B cell (primary cell): ENCODE results near the gene PPARD. TPM values are rescaled to one million over a fixed set of nuclear protein-coding genes. Genes with fewer than 3 reads are reported as not detected.
"Not testable (repeated sequence)": the region's sequence is repeated elsewhere in the genome, so short reads cannot be mapped to it uniquely, and the experiment has no call there.

Experiments
- ATAC-seq: fragments of 200-7000 bp; cut with Tn5 transposase; one replicate; pipeline ENCODE4 v1.10.0; 2021; ENCODE audit warnings: low read depth, mild to moderate bottlenecking, moderate number of reproducible peaks, moderate library complexity
- CTCF ChIA-PET: fragments of 350-600 bp; sonication (Branson Sonifier 250); formaldehyde crosslinking; loops from one replicate; lab custom pipeline; 2021; ENCODE audit warnings: antibody characterized with exemption, inconsistent platforms; lab: Charles Lee
- POLR2A ChIA-PET: fragments of 350-600 bp; sonication (Branson Sonifier 250); formaldehyde crosslinking; loops from one replicate; lab custom pipeline; 2021; ENCODE audit warnings: antibody characterized with exemption; lab: Charles Lee
- DNase-seq: peaks from one replicate; pipeline ENCODE4 v3.0.0; 2013
- H2AFZ ChIP-seq: 2 replicates; pipeline ENCODE4 v1.6.1; 2012; ENCODE audit warnings: mild to moderate bottlenecking, low read depth, low read length; ENCODE audit not compliant: insufficient read depth, poor library complexity, severe bottlenecking
- H3K27ac ChIP-seq, 2 donors: 1 replicate in 1 of 2; 2 replicates in 1 of 2; pipeline ENCODE4 v1.5.1; 2012 to 2013; ENCODE audit warnings: low read length in 2 of 2, mild to moderate bottlenecking in 2 of 2, moderate library complexity in 1 of 2
- H3K27me3 ChIP-seq, 4 experiments: fragments of 200-600 bp in 1 of 4; sonication (generic) in 1 of 4; replicated peaks in 1 of 4; 1 replicate in 2 of 4; 2 replicates in 2 of 4; pipeline versions ENCODE4 v1.6.1 to v1.7.0; 2013 to 2016; ENCODE audit warnings: low read length in 3 of 4, mild to moderate bottlenecking in 2 of 4, mixed read lengths in 1 of 4, moderate library complexity in 1 of 4; ENCODE audit not compliant: insufficient read depth in 4 of 4, control insufficient read depth in 3 of 4; ENCODE audit errors: control extremely low read depth in 1 of 4
- H3K36me3 ChIP-seq, 2 experiments: replicated peaks in 1 of 2; 1 replicate in 1 of 2; 2 replicates in 1 of 2; pipeline versions ENCODE4 v1.6.1 to v1.7.1; 2013; ENCODE audit warnings: low read length in 1 of 2; ENCODE audit not compliant: insufficient read depth in 2 of 2, control insufficient read depth in 1 of 2; ENCODE audit errors: control extremely low read depth in 1 of 2, extremely low read depth in 1 of 2
- H3K4me1 ChIP-seq, 2 donors: fragments of 200-600 bp in 1 of 2; sonication (generic) in 1 of 2; 1 replicate in 1 of 2; 2 replicates in 1 of 2; pipeline versions ENCODE4 v1.5.1 to v1.6.1; 2013 to 2017; ENCODE audit warnings: low read length in 2 of 2; ENCODE audit not compliant: control insufficient read depth in 2 of 2, insufficient read depth in 2 of 2
- H3K4me2 ChIP-seq: replicated peaks from 2 replicates; pipeline ENCODE3; 2012; ENCODE audit warnings: mild to moderate bottlenecking, low read depth, low read length; ENCODE audit not compliant: poor library complexity, severe bottlenecking
- H3K4me3 ChIP-seq, 5 experiments: fragments of 200-600 bp in 1 of 5; sonication (generic) in 1 of 5; 1 replicate in 3 of 5; 2 replicates in 2 of 5; pipeline versions ENCODE4 v1.5.1 to v1.7.0; 2011 to 2016; ENCODE audit warnings: low read length in 4 of 5, mild to moderate bottlenecking in 4 of 5, low read depth in 2 of 5, control low read depth in 1 of 5, moderate library complexity in 1 of 5; ENCODE audit not compliant: insufficient read depth in 1 of 5; ENCODE audit errors: control extremely low read depth in 1 of 5, extremely low read depth in 1 of 5
- H3K79me2 ChIP-seq: fragments of 200-600 bp; sonication (generic); one replicate; pipeline ENCODE4 v1.6.0; 2016; ENCODE audit warnings: low read length; ENCODE audit not compliant: control insufficient read depth, insufficient read depth
- H3K9ac ChIP-seq: fragments of 200-600 bp; sonication (generic); 2 replicates; pipeline ENCODE4 v1.6.1; 2017; ENCODE audit warnings: mild to moderate bottlenecking, low read length, moderate library complexity
- H3K9me3 ChIP-seq, 3 donors: one replicate each; pipeline versions ENCODE4 v1.6.1 to v1.7.1; 2013; ENCODE audit warnings: low read length in 2 of 3; ENCODE audit not compliant: control insufficient read depth in 2 of 3, insufficient read depth in 1 of 3; ENCODE audit errors: control extremely low read depth in 1 of 3
- H4K20me1 ChIP-seq: 2 replicates; pipeline ENCODE4 v1.6.0; 2012; ENCODE audit warnings: mild to moderate bottlenecking, low read length; ENCODE audit not compliant: insufficient read depth, control insufficient read depth, poor library complexity, severe bottlenecking
- H3K27ac Mint-ChIP-seq: one replicate; pipeline ENCODE4 v1.8.0; 2021; ENCODE audit warnings: mixed read lengths
- H3K27me3 Mint-ChIP-seq: one replicate; pipeline ENCODE4 v1.8.0; 2021; ENCODE audit warnings: mixed read lengths
- H3K4me1 Mint-ChIP-seq: one replicate; pipeline ENCODE4 v1.8.0; 2021; ENCODE audit warnings: mixed read lengths
- H3K4me3 Mint-ChIP-seq: one replicate; pipeline ENCODE4 v1.8.0; 2021; ENCODE audit warnings: mixed read lengths
- H3K9me3 Mint-ChIP-seq: one replicate; pipeline ENCODE4 v1.8.0; 2022; ENCODE audit warnings: mixed read lengths; ENCODE audit not compliant: insufficient read depth
- EZH2 ChIP-seq: IDR thresholded peaks from 2 replicates; pipeline ENCODE4 v1.6.1; 2012; ENCODE audit warnings: borderline replicate concordance, low read depth, mild to moderate bottlenecking, moderate library complexity, low read length; ENCODE audit not compliant: insufficient read depth, poor library complexity, severe bottlenecking
- WGBS: methylation state at CpG from one replicate; pipeline ENCODE4 v1.1.5; 2013; ENCODE audit warnings: missing lambda C conversion rate; ENCODE audit not compliant: insufficient coverage; 5-methylcytosine and 5-hydroxymethylcytosine counted together
- intact Hi-C: fragments of 100-400 bp; cut with micrococcal nuclease; formaldehyde crosslinking; loops from one replicate; pipeline ENCODE4 v1.10.0; 2022
- polyA plus RNA-seq: library from polyadenylated mRNA; depleted of rRNA; stranded (reverse); fragments of >200 nt; gene quantifications from 2 replicates; pipeline ENCODE4 v1.2.3, GENCODE V29; 2012
- total RNA-seq, 2 donors: library from RNA; stranded (reverse); fragments of 120-200 nt in 1 of 2; gene quantifications; 1 replicate in 1 of 2; 2 replicates in 1 of 2; pipeline versions ENCODE4 v1.2.3 to v1.2.4, GENCODE V29; 2013 to 2022
- TF ChIP-seq, protein P1 (sequence below): fragments of 200-600 bp; IDR thresholded peaks from one replicate; pipeline ENCODE4 v1.8.0; 2022; ENCODE audit warnings: antibody characterized with exemption, mild to moderate bottlenecking

Gene PPARD
- total and polyA plus RNA-seq, 2 donors (not counting 1 experiment from before 2014, with no cell fraction given) = 37.9 to 38.9 TPM

DNA sequence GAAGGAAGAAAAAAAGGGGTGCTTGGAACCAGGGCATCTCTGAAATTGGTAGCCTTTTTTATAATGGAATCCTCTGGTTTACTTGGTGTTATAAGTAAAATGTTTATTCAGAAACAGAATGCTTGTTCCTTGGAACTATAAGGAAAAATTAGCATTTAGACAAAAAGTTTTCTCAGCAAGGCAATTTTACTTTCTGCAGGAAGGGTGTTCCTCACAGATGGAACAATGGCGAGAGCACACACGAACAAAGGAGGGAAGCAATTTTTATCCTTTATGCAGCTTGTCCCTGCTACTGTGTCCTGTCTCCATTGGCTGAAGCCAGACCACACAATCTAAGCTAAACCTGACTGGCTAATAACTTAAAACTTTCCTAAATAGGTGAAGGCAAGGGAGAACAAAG lies 87.1 kb downstream of the PPARD start:
- H3K9me3 ChIP-seq = peaks cover 2 to 28% (median 25%) of the 10 kb centered on the region in 3 donors
- H4K20me1 ChIP-seq = no peaks in the 10 kb centered on the region
- ChIA-PET POLR2A (no interaction called here), CTCF (no interaction called here)
- DNase-seq (no peak), ATAC-seq (no peak)
- H2AFZ ChIP-seq = no peak overlapping the region
- H3K4me2 ChIP-seq = no peak overlapping the region
- no peak for TF ChIP-seq EZH2
- TF ChIP-seq, protein P1, sequence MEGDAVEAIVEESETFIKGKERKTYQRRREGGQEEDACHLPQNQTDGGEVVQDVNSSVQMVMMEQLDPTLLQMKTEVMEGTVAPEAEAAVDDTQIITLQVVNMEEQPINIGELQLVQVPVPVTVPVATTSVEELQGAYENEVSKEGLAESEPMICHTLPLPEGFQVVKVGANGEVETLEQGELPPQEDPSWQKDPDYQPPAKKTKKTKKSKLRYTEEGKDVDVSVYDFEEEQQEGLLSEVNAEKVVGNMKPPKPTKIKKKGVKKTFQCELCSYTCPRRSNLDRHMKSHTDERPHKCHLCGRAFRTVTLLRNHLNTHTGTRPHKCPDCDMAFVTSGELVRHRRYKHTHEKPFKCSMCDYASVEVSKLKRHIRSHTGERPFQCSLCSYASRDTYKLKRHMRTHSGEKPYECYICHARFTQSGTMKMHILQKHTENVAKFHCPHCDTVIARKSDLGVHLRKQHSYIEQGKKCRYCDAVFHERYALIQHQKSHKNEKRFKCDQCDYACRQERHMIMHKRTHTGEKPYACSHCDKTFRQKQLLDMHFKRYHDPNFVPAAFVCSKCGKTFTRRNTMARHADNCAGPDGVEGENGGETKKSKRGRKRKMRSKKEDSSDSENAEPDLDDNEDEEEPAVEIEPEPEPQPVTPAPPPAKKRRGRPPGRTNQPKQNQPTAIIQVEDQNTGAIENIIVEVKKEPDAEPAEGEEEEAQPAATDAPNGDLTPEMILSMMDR = no peak
- Mint-ChIP-seq H3K27me3 (no peaks in the 10 kb centered on the region), H3K9me3 (peaks cover 10% of the 10 kb centered on the region), H3K27ac (no peak overlapping the region), H3K4me1 (peaks cover 13% of the 10 kb centered on the region), H3K4me3 (no peak overlapping the region)
- H3K9ac ChIP-seq = no peak overlapping the region
- peaks cover 6 to 10% of the 10 kb centered on the region in 2 donors for H3K4me1 ChIP-seq
- intact Hi-C loops = no loop called here
- H3K36me3 ChIP-seq = peaks cover 0 to 30% of the 10 kb centered on the region in 2 experiments
- H3K79me2 ChIP-seq = no peaks in the 10 kb centered on the region
- H3K27me3 ChIP-seq = no peaks in the 10 kb centered on the region
- WGBS = 100% methylated on average over 2 of the region's 2 CpGs
- H3K4me3 ChIP-seq = no peak overlapping the region
- H3K27ac ChIP-seq = no peak overlapping the region

DNA sequence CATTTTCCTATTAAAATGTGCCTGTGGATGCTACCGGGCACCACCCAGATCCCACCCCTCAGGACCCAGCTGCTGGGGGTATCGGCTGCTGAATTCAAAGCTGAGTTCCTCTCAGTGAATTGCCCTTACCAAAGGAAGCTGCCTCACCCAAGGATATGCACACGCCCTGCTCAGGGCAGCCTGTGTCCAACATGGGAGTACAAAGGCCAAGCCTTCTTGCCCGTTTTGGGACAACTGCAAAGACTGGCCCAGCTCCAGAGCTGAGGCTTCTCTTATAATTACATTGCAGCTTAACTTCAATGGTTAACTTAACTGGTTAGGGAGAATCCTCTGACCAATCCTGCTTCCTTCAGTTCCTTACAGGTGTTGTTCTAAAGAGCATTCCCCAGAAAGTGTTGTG lies 89.9 kb downstream of the PPARD start:
- ChIA-PET CTCF (no interaction called here), POLR2A (no interaction called here)
- H3K9ac ChIP-seq = no peak overlapping the region
- peaks cover 0 to 4% of the 10 kb centered on the region in 2 experiments for H3K36me3 ChIP-seq
- H2AFZ ChIP-seq = no peak overlapping the region
- DNase-seq (no peak), ATAC-seq (no peak)
- H3K4me1 ChIP-seq = no peaks in the 10 kb centered on the region
- TF ChIP-seq EZH2 = no peak
- TF ChIP-seq, protein P1 = no peak
- no peak overlapping the region for H3K4me3 ChIP-seq
- 93% methylated on average over 2 of the region's 4 CpGs for WGBS
- H3K9me3 ChIP-seq = peaks cover 2 to 28% (median 25%) of the 10 kb centered on the region in 3 donors
- H3K9me3 Mint-ChIP-seq = peaks cover 10% of the 10 kb centered on the region
- H3K27ac Mint-ChIP-seq = no peak overlapping the region
- intact Hi-C loops = no loop called here
- no peak overlapping the region for H3K4me3 Mint-ChIP-seq
- H4K20me1 ChIP-seq = no peaks in the 10 kb centered on the region
- no peaks in the 10 kb centered on the region for H3K27me3 Mint-ChIP-seq
- no peaks in the 10 kb centered on the region for H3K79me2 ChIP-seq
- H3K4me2 ChIP-seq = no peak overlapping the region
- H3K27me3 ChIP-seq = no peaks in the 10 kb centered on the region
- H3K27ac ChIP-seq = no peak overlapping the region
- H3K4me1 Mint-ChIP-seq = no peaks in the 10 kb centered on the region

DNA sequence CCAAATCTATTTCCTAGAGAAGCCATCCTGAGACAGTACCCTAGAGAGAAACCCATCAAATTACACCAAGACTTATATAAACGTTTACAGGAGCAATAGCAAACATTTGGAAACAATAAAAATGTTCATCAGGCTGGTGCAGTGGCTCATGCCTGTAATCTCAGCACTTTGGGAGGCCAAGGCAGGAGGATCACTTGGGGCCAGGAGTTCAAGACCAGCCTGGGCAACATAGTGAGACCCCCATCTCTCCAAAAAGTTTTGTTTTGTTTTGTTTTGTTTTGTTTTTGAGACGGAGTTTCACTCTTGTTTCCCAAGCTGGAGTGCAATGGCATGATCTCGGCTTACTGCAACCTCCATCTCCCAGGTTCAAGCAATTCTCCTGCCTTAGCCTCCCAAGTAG lies 90.3 kb downstream of the PPARD start:
- H4K20me1 ChIP-seq, H3K27me3 Mint-ChIP-seq, CTCF ChIA-PET, ATAC-seq, H3K9me3 Mint-ChIP-seq, H3K9ac ChIP-seq, H3K4me3 ChIP-seq, H3K27me3 ChIP-seq, H3K4me2 ChIP-seq, H3K27ac Mint-ChIP-seq, H3K27ac ChIP-seq, H3K4me3 Mint-ChIP-seq, DNase-seq, H3K4me1 Mint-ChIP-seq, H3K79me2 ChIP-seq, intact Hi-C loops, H2AFZ ChIP-seq, H3K36me3 ChIP-seq, H3K4me1 ChIP-seq: not testable (repeated sequence)
- POLR2A ChIA-PET = interaction anchor here (0.6 kb wide), 1 partner anchor 9 kb away, joined by 4 read pairs; no protein-coding TSS in a partner anchor
- H3K9me3 ChIP-seq = peaks cover 2 to 25% (median 25%) of the 10 kb centered on the region in 3 donors
- WGBS = 92% methylated on average over 1 of the region's 3 CpGs
